IPS DF 6.9 (cell line): Measurements from ENCODE around the gene BHLHE41.

Source experiments
- DNase-seq: peaks from one replicate; pipeline ENCODE4 v3.0.0-alpha.2; 2013; ENCODE audit warnings: low read depth, low spot score
- H3K27ac ChIP-seq: one replicate; pipeline ENCODE4 v1.5.1; 2013; ENCODE audit warnings: low read length, control low read depth
- H3K27me3 ChIP-seq: 2 replicates; pipeline ENCODE4 v1.6.1; 2013; ENCODE audit warnings: mild to moderate bottlenecking, low read length; ENCODE audit not compliant: control insufficient read depth, insufficient read depth
- H3K36me3 ChIP-seq: 2 replicates; pipeline ENCODE4 v1.6.1; 2013; ENCODE audit warnings: low read length; ENCODE audit not compliant: control insufficient read depth, insufficient read depth
- H3K4me1 ChIP-seq: 2 replicates; pipeline ENCODE4 v1.6.1; 2013; ENCODE audit warnings: low read length; ENCODE audit not compliant: control insufficient read depth, insufficient read depth
- H3K4me3 ChIP-seq: 2 replicates; pipeline ENCODE4 v1.5.1; 2013; ENCODE audit warnings: mild to moderate bottlenecking, low read length
- H3K9me3 ChIP-seq: 2 replicates; pipeline ENCODE4 v1.6.1; 2013; ENCODE audit warnings: low read length, inconsistent platforms; ENCODE audit not compliant: control insufficient read depth, insufficient read depth
- WGBS: extraction: QIAGEN DNeasy Blood & Tissue Kit; methylation state at CpG from one replicate; pipeline ENCODE4 v1.1.7; 2013; ENCODE audit warnings: mixed read lengths, missing lambda C conversion rate; ENCODE audit not compliant: insufficient read length, insufficient coverage; 5-methylcytosine and 5-hydroxymethylcytosine counted together

BHLHE41 gene

DNA sequence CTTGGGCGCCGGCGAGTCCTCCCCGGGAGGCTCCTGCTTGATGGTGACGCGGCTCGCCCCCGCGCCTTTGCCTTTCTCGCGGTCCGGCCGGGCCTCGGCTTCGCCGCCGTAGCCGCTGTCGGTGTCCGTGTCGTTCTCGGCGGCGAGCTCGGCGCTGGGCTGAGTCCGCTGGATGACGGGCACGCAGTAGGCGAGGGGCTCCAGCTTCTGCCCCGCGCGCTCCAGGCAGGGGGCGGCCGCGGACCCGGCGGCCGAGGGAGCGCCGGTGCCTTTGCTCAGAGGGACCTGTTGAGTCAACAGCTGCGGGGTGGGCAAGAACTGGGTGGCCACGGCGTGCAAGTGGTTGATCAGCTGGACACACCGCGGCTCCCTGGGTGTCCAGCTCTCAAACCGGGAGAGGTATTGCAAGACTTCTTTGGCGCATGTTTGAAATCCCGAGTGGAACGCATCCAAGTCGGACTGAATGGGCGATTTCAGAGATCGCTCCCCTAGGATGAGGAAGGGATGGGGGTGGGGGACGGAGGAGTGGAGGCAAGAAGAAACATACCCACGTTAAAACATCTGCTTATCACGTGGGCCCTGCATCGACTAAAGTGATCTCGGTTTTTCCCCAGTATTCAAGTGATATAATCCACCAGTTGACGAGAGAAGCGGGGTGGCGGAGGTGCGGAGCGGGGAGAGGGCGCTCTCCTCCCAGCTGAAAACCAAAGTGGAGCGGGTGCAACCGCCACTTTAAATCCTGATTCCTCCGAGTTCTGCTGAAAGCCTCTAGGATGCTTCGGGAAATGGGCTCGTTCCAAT, 2.0 kb downstream of the BHLHE41 start:
- peak overlapping the region; percentile 28; the same call in 1 of the 2 replicates for H3K4me3 ChIP-seq
- WGBS = no CpG with 5 or more reads among the region's 69 CpGs
- peaks cover 43% of the 10 kb centered on the region for H3K27me3 ChIP-seq
- H3K9me3 ChIP-seq = no peaks in the 10 kb centered on the region
- no peak overlapping the region for H3K27ac ChIP-seq
- DNase-seq = no peak
- no peaks in the 10 kb centered on the region for H3K4me1 ChIP-seq
- H3K36me3 ChIP-seq = no peaks in the 10 kb centered on the region

DNA sequence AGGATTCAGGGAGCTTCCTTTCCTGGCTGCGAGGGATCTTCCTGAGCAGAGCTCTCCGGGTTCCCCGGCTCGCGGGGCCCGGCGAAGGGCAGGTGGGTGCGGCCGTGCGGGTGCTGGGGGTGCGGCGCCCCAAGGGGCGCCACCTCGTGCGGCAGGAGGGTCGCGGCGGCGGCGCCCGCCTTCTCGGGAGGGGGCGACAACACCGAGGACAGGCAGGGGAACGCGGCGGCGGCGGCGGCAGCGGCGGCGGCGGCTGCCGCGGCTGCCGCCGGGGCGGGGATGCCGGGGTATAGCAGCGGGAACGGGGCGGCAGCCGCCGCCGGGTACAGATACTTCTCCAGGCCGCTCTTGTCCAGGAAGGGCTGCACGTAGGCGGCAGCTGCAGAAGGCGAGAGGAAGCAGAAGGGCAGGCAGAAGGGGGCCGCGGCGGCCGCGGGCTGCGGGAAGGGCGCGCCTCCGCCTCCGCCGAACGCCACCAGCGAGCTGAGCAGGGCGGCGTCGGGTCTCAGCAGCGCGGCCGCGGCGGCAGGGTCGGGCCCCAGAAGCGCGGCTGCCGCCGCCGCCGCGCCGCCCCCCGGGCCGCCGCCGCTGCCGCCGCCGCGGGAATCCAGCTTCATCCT, 2.7 kb downstream of the BHLHE41 start:
- peak overlapping the region; percentile 28; the same call in 1 of the 2 replicates for H3K4me3 ChIP-seq
- WGBS = no CpG with 5 or more reads among the region's 88 CpGs
- H3K27me3 ChIP-seq = peaks cover 37% of the 10 kb centered on the region
- H3K36me3 ChIP-seq = no peaks in the 10 kb centered on the region
- no peaks in the 10 kb centered on the region for H3K4me1 ChIP-seq
- H3K27ac ChIP-seq = no peak overlapping the region
- no peaks in the 10 kb centered on the region for H3K9me3 ChIP-seq
- no peak for DNase-seq

DNA sequence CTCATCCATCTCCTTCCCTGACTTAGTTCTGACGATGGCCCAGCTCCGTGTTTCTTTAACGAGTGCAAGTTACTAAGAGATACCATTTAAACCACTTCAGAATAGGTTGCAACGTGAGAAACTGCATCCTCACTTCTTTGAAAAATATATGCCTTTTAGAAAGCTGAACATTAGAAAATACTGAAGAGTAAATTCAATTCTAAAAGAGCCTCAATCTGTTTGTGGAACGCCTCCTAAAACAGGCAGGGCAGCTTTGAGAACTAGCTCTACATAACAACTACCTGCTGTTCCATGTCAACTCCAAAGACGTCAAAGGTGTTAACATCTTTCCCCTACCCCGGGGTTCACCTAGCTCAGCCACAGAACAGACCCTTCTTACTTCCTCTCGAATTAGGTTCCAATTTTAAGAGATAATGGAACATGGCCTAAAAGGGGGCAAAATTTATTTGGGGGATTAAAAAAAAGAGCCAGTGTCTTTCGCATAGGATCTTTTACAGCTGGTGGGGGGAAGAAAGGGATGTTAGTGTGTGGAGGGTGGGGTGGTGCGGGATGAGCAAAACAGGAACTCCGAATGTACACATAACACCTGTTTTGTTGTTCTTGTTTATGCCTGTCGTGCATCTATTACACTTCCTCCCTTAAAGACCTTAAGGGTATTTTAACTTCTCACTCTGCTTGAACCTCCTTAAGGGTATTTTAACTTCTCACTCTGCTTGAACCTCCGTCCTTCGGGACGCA, 3.3 kb downstream of the BHLHE41 start:
- Histone ChIP-seq H3K27me3 (peaks cover 33% of the 10 kb centered on the region), H3K9me3 (no peaks in the 10 kb centered on the region), H3K4me1 (no peaks in the 10 kb centered on the region), H3K36me3 (no peaks in the 10 kb centered on the region), H3K27ac (no peak overlapping the region), H3K4me3 (peak overlapping the region; percentile 28; the same call in 1 of the 2 replicates)
- no CpG with 5 or more reads among the region's 15 CpGs for WGBS
- no peak for DNase-seq

DNA sequence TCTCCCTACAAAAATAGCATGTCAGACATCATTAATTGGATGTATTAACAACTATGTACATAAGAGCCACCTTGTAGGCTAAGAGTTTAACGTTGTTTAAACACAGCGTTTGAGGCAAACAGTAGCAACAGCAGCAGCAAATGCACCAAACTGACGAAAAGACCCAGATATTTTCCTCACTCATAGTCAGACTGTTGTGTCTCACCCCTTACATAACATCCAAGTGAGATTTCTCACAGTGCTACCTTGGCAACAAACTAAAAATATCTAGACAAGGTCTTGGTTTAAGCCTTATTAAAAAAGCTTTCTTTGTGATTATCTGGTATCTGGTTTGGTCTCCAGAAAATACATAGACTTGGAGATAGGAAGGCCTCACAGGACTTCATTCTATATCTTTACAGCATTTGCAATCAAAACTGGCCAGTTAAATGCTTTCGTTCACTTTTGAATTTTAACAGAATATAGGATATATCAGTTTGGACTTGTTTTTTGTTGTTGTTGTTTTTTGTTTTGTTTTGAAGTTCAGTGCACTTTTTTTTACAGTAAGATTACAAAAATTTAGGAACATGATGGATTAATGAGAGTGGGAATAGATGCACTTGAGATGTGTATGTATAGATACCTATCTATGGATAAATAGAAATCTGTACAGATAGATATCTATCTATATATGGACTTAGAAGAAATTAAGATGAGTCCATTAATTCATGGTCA, 4.1 kb downstream of the BHLHE41 start:
- WGBS = no CpG with 5 or more reads among the region's 4 CpGs
- peaks cover 33% of the 10 kb centered on the region for H3K27me3 ChIP-seq
- H3K4me1 ChIP-seq = no peaks in the 10 kb centered on the region
- H3K9me3 ChIP-seq = no peaks in the 10 kb centered on the region
- H3K36me3 ChIP-seq = no peaks in the 10 kb centered on the region
- H3K27ac ChIP-seq = no peak overlapping the region
- no peak for DNase-seq
- no peak overlapping the region for H3K4me3 ChIP-seq

DNA sequence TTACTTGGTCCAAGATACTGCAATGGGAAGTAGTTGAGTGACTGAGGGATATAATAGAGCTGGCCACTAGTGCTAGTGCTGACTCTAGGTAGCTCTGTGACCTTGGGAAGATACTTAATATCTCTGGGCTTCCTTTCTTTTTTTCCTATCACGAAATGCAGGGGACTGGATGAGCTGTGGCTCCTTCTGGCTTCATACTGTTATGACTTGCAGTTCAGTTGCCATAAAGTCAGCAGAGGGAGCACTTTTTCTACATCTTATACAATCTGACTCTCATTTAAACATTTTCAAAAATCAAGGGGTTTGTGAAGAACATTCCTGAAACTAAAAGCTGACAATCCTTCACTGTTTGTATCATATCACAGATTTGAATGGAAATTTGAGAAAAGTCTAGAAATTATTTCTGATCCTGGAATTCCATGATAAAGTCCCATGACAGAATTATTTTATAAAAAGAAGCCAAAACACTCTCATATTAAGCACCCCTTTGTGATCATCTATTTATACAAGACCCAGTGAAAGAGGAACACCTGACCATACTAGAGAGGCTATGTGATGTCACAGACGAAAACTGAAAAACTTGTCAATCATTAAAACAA, 5.3 kb downstream of the BHLHE41 start:
- no peak for DNase-seq
- no CpG with 5 or more reads among the region's 2 CpGs for WGBS
- no peaks in the 10 kb centered on the region for H3K9me3 ChIP-seq
- H3K27ac ChIP-seq = no peak overlapping the region
- no peaks in the 10 kb centered on the region for H3K4me1 ChIP-seq
- H3K36me3 ChIP-seq = no peaks in the 10 kb centered on the region
- H3K4me3 ChIP-seq = no peak overlapping the region
- H3K27me3 ChIP-seq = peaks cover 35% of the 10 kb centered on the region

DNA sequence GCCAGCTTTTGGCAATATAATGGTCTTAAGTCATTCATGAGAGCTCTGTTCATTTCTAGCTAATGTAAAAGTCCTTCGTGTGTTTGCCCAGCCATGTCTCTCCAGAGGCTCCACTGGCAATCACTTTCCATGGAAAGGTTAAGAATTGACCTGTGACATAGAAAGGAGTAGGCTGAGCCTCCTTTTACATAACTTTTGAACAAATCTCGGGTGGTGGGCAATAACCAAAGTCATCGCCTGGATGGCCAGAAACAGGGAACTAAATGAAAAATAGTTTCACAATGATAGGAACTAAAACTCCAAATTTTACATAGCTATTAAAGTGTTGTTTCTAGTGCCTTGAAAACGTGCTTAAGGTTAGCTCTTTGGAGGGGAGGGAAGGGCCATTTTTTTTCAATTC, 6.5 kb downstream of the BHLHE41 start:
- Histone ChIP-seq H3K27ac (no peak overlapping the region), H3K36me3 (no peaks in the 10 kb centered on the region), H3K27me3 (peaks cover 24% of the 10 kb centered on the region), H3K4me3 (no peak overlapping the region), H3K9me3 (no peaks in the 10 kb centered on the region), H3K4me1 (peaks cover under 1% of the 10 kb centered on the region; the same call in 1 of the 2 replicates)
- no CpG with 5 or more reads among the region's 4 CpGs for WGBS
- DNase-seq = no peak

DNA sequence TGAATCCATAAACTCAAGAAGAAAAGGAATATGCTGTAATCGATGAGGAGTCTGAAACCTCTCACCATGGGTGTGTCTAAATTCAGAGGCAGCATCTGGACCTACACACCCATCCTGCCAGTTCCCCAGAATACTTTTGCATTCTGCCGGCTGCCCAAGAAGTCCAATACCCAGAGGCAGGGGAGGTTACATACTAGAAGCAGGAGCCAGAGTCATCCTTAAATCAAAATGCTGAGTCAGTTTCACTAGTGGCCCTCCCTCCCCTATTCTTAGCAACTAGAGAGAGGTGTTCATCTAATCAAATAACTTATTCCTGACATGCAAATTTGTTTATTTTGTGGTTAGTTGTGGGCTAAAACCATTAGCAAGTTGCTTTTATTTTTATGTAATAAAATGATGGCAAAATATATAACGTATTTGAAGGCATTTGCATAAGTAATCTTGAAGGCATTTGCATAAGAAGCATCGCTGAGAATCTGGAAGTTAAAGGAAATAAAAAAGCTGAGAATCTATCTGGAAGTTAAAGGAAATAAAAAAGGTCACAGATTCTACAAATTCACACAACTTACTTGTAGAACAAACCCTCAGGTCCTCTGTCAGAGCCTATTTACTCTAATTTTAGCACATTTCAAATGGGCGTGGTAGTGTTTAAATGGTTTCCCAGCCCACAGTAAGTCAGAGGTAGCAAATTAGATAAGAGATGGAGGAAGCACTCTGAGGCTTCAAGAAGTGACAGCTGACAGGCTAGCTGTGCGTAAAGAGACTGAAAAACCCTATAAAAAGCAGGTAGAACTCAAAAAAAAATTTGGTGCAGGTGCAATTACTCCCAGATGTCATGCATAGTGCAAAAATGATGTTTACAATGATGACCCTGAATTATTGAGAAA, 7.8 kb downstream of the BHLHE41 start:
- Histone ChIP-seq H3K4me3 (no peak overlapping the region), H3K4me1 (peaks cover 2% of the 10 kb centered on the region; the same call in 1 of the 2 replicates), H3K36me3 (no peaks in the 10 kb centered on the region), H3K9me3 (no peaks in the 10 kb centered on the region), H3K27ac (no peak overlapping the region), H3K27me3 (peaks cover 17% of the 10 kb centered on the region)
- WGBS = no CpG with 5 or more reads among the region's 6 CpGs
- no peak for DNase-seq

DNA sequence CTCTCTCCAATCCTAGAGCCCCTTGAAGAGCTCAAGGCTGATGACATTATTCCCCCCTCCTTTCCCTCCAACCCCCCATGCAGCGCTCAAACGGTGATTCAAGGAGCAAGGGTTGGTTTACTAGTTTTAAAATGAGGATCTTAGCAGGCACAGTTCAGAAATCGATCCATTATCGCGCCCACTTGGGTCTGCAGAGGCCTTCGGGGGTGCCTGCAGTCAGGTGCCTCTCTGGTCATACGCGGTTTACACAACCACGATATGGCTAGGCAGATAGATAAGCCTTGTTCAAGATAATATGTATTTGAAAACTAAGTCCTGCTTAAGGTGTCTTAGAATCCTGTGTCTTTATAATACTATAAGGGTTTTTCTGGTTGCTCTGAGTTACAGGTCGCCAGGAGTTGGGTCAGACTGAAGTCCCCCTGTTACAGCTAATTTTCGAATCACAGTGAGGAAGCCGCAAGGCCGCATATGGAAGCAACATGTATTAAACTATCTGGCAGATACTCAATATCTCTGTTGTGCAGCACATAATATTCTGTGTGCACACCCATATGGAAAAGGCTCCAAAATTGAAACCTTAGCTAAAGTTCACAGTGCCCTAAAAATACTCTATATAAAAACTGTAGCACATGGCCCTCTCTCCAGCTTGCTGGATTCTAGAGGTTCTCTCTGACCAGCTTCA, 10.0 kb downstream of the BHLHE41 start:
- no peaks in the 10 kb centered on the region for H3K36me3 ChIP-seq
- no peak overlapping the region for H3K27ac ChIP-seq
- H3K4me3 ChIP-seq = peak overlapping the region; percentile 29; the same call in 1 of the 2 replicates
- no peaks in the 10 kb centered on the region for H3K9me3 ChIP-seq
- DNase-seq = no peak
- peaks cover 4% of the 10 kb centered on the region for H3K27me3 ChIP-seq
- WGBS = no CpG with 5 or more reads among the region's 13 CpGs
- peaks cover 2% of the 10 kb centered on the region; the same call in 1 of the 2 replicates for H3K4me1 ChIP-seq
